Measurements from ENCODE around the gene PAM. TPM values are rescaled to one million over a fixed set of nuclear protein-coding genes. Genes with fewer than 3 reads are reported as not detected.
A peak's percentile ranks its signal among the peaks of the same experiment; 100 is the strongest.

The PAM gene
- total RNA-seq, 1 experiment from 2014 or later, result 60.3 TPM

- no TSS peak for BruUV-seq (replicated peaks)
- Mint-ChIP-seq H3K9me3 (ENCODE audit: unreplicated experiment) (no peaks in the 10 kb centered on the region), H3K27me3 (ENCODE audit: insufficient read depth, unreplicated experiment) (no peaks in the 10 kb centered on the region), H3K4me3 (ENCODE audit: unreplicated experiment) (no peak overlapping the region), H3K36me3 (ENCODE audit: insufficient read depth, unreplicated experiment) (peaks cover 3% of the 10 kb centered on the region), H3K4me1 (ENCODE audit: insufficient read depth, unreplicated experiment) (peaks cover 31% of the 10 kb centered on the region), H3K27ac (ENCODE audit: low read depth, unreplicated experiment) (peak overlapping the region; percentile 46)
- intact Hi-C loops (cut with micrococcal nuclease), result no loop called here
- peak; percentile 58 for DNase-seq (ENCODE audit: unreplicated experiment)
- ChIA-PET CTCF (no interaction called here), POLR2A (interaction anchor here (0.6 to 1.5 kb wide), 3 partner anchors 22 to 292 kb away, joined by 3 to 6 read pairs (median 3); partner anchors contain the start of gene PAM)
- TF ChIP-seq, protein P1, sequence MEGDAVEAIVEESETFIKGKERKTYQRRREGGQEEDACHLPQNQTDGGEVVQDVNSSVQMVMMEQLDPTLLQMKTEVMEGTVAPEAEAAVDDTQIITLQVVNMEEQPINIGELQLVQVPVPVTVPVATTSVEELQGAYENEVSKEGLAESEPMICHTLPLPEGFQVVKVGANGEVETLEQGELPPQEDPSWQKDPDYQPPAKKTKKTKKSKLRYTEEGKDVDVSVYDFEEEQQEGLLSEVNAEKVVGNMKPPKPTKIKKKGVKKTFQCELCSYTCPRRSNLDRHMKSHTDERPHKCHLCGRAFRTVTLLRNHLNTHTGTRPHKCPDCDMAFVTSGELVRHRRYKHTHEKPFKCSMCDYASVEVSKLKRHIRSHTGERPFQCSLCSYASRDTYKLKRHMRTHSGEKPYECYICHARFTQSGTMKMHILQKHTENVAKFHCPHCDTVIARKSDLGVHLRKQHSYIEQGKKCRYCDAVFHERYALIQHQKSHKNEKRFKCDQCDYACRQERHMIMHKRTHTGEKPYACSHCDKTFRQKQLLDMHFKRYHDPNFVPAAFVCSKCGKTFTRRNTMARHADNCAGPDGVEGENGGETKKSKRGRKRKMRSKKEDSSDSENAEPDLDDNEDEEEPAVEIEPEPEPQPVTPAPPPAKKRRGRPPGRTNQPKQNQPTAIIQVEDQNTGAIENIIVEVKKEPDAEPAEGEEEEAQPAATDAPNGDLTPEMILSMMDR (IDR thresholded peaks at IDR 0.05; ENCODE audit: unreplicated experiment), result no peak
Measured at GRCh38 chr5:102778478-102778877, 23.4 kb downstream of the PAM start.

DNA sequence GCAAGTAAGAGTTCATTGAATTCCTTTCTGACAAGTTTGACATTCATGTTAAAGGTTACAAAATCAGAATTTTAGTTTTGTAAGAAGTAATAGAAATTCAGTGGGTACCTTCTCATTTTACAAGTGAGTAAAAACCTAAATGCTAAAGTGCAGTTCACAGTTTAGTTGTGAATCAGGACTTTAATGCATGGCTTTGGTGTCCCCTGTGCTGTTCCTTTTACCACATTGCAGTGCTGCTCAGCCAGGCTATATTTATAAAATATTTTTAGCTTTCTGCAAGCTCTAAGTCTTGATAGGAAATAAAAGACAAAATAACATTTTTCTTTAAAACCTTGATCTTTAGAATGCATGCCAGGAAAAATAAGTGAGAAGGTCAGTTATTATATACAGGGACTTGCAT, 26.3 kb downstream of the PAM start:
- no peak for DNase-seq (ENCODE audit: unreplicated experiment)
- intact Hi-C loops (cut with micrococcal nuclease), result loop anchor here (5.0 kb wide), 3 partner anchors 194 to 356 kb away; no protein-coding TSS in a partner anchor
- TF ChIP-seq, protein P1 (IDR thresholded peaks at IDR 0.05; ENCODE audit: unreplicated experiment), result no peak
- Mint-ChIP-seq H3K36me3 (ENCODE audit: insufficient read depth, unreplicated experiment) (peaks cover 4% of the 10 kb centered on the region), H3K27me3 (ENCODE audit: insufficient read depth, unreplicated experiment) (no peaks in the 10 kb centered on the region), H3K4me3 (ENCODE audit: unreplicated experiment) (no peak overlapping the region), H3K27ac (ENCODE audit: low read depth, unreplicated experiment) (no peak overlapping the region), H3K9me3 (ENCODE audit: unreplicated experiment) (peaks cover 15% of the 10 kb centered on the region), H3K4me1 (ENCODE audit: insufficient read depth, unreplicated experiment) (peaks cover 31% of the 10 kb centered on the region)
- POLR2A ChIA-PET, result interaction anchor here (0.7 to 2.0 kb wide), 5 partner anchors 19 to 338 kb away, joined by 3 to 11 read pairs (median 3); no protein-coding TSS in a partner anchor
- CTCF ChIA-PET, result interaction anchor here (0.6 to 2.8 kb wide), 31 partner anchors 9 to 525 kb away, joined by 3 to 24 read pairs (median 5); partner anchors contain the start of gene PAM
- no TSS peak for BruUV-seq (replicated peaks)

DNA sequence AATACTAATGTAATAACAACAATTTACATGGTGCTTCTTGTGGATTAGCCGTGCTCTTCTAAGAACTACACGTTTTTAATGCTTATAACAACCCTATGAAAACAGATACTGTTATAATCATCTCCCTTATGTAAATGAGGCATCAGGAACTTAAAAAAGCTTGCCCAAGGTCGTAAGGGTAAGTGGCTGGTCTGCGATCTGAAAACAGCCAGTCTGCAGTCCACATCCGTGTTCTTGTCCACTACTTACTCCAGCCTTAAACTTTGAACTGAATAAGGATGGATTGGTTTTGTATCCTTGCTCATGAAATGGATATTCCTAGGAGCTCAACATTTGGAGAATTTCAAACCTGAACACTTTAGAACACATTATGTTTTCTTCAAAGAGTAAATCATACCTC, 26.7 kb downstream of the PAM start:
- Mint-ChIP-seq H3K27me3 (ENCODE audit: insufficient read depth, unreplicated experiment) (no peaks in the 10 kb centered on the region), H3K27ac (ENCODE audit: low read depth, unreplicated experiment) (no peak overlapping the region), H3K4me1 (ENCODE audit: insufficient read depth, unreplicated experiment) (peaks cover 31% of the 10 kb centered on the region), H3K9me3 (ENCODE audit: unreplicated experiment) (peaks cover 15% of the 10 kb centered on the region), H3K4me3 (ENCODE audit: unreplicated experiment) (no peak overlapping the region), H3K36me3 (ENCODE audit: insufficient read depth, unreplicated experiment) (peaks cover 4% of the 10 kb centered on the region)
- TF ChIP-seq, protein P1 (IDR thresholded peaks at IDR 0.05; ENCODE audit: unreplicated experiment), result no peak
- intact Hi-C loops (cut with micrococcal nuclease), result loop anchor here (5.0 kb wide), 3 partner anchors 194 to 356 kb away; no protein-coding TSS in a partner anchor
- ChIA-PET CTCF (interaction anchor here (0.6 to 2.8 kb wide), 21 partner anchors 10 to 357 kb away, joined by 3 to 24 read pairs (median 6); partner anchors contain the start of gene PAM), POLR2A (interaction anchor here (0.7 to 2.0 kb wide), 6 partner anchors 20 to 337 kb away, joined by 3 to 11 read pairs (median 3); no protein-coding TSS in a partner anchor)
- no peak for DNase-seq (ENCODE audit: unreplicated experiment)
- BruUV-seq (replicated peaks), result no TSS peak

DNA sequence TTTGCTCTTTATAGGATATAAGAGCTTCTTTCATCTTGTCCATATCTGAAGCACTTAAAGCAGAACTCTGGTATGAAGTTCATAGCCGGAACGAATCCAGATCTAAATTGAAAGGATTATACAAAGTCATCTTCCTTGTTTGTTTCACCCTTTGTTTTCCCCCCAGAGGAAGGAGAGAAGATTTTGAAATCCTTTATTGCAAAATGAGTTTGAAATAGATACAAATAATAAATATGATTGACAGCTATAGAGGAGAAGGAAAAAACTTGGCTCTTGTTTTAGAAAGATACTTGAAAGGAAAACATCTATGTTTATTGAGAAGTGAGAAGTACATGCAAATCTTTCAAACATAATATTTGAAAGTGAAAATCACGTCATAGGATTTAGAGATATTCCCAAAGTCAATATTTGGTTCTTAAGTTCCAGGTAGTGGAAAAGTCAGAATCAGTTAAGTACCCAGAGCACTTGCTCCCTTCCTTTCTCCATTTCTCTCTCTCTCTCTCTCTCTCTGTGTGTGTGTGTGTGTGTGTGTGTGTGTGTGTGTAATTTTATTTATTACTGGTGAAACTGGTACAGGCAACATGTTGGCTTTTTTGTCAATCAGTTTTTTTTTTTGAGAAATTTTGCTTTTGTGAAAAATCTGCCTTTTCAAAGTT, 27.2 kb downstream of the PAM start:
- POLR2A ChIA-PET, result interaction anchor here (0.6 to 1.7 kb wide), 5 partner anchors 30 to 254 kb away, joined by 3 to 5 read pairs (median 3); no protein-coding TSS in a partner anchor
- no peak overlapping the region for H3K27ac Mint-ChIP-seq (ENCODE audit: low read depth, unreplicated experiment)
- intact Hi-C loops (cut with micrococcal nuclease), result loop anchor here (5.0 kb wide), 3 partner anchors 195 to 355 kb away; no protein-coding TSS in a partner anchor

More for the DNA sequence above, 27.2 kb downstream of the PAM start:
- no peak for DNase-seq (ENCODE audit: unreplicated experiment)
- H3K4me3 Mint-ChIP-seq (ENCODE audit: unreplicated experiment), result peak overlapping the region; percentile 31
- peaks cover 31% of the 10 kb centered on the region for H3K4me1 Mint-ChIP-seq (ENCODE audit: insufficient read depth, unreplicated experiment)
- peaks cover 15% of the 10 kb centered on the region for H3K9me3 Mint-ChIP-seq (ENCODE audit: unreplicated experiment)
- BruUV-seq (replicated peaks), result no TSS peak
- CTCF ChIA-PET, result interaction anchor here (0.6 to 2.8 kb wide), 16 partner anchors 10 to 357 kb away, joined by 3 to 24 read pairs (median 5); partner anchors contain the start of gene PAM
- H3K36me3 Mint-ChIP-seq (ENCODE audit: insufficient read depth, unreplicated experiment), result peaks cover 4% of the 10 kb centered on the region
- TF ChIP-seq, protein P1 (IDR thresholded peaks at IDR 0.05; ENCODE audit: unreplicated experiment), result no peak
- H3K27me3 Mint-ChIP-seq (ENCODE audit: insufficient read depth, unreplicated experiment), result no peaks in the 10 kb centered on the region
